Activated CD4-positive, alpha-beta T cell treated with anti-CD3 and anti-CD28 coated beads, Interleukin-10, Interleukin-2, amounts not matched to agents 100 ng/mL and 50 ng/mL, durations not matched to agents 16 hours and 8 hours (primary cell): Measurements from ENCODE around the gene SRRM1.

Source experiments
- DNase-seq: peaks from one replicate; pipeline ENCODE4 v3.0.0-alpha.2; 2020

SRRM1 gene, protein sequence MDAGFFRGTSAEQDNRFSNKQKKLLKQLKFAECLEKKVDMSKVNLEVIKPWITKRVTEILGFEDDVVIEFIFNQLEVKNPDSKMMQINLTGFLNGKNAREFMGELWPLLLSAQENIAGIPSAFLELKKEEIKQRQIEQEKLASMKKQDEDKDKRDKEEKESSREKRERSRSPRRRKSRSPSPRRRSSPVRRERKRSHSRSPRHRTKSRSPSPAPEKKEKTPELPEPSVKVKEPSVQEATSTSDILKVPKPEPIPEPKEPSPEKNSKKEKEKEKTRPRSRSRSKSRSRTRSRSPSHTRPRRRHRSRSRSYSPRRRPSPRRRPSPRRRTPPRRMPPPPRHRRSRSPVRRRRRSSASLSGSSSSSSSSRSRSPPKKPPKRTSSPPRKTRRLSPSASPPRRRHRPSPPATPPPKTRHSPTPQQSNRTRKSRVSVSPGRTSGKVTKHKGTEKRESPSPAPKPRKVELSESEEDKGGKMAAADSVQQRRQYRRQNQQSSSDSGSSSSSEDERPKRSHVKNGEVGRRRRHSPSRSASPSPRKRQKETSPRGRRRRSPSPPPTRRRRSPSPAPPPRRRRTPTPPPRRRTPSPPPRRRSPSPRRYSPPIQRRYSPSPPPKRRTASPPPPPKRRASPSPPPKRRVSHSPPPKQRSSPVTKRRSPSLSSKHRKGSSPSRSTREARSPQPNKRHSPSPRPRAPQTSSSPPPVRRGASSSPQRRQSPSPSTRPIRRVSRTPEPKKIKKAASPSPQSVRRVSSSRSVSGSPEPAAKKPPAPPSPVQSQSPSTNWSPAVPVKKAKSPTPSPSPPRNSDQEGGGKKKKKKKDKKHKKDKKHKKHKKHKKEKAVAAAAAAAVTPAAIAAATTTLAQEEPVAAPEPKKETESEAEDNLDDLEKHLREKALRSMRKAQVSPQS

GRCh38 chr1:24642481-24643362, at the start of gene SRRM1:
Gene SRRM1, plus strand, starts transcription at chr1:24643302. Its CDS starts 25 bp downstream, at chr1:24643327.
- DNase-seq, result peak; percentile 100

GRCh38 chr1:24594328-24594598, 48.8 kb upstream of the SRRM1 start:
- DNase-seq, result no peak

GRCh38 chr1:24596401-24596880, 46.7 kb upstream of the SRRM1 start:
- no peak for DNase-seq

DNA sequence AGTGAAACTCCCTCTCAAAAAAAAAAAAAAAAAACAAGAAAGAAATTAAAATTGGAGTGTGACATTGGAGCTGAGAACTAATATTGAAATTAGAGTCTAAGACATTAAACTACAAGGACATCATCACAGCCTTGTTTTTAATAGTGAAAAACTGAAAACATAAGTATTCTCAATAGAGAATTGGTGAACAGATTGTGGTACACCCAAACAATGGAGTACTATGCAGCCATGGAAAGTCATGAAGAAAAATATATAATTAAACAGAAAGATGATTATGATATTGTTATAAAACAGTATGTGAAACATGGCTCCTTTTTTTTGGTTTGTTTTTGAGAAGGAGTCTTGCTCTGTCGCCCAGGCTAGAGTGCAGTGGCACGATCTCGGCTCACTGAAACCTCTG, 43.8 kb upstream of the SRRM1 start:
- DNase-seq, result no peak

DNA sequence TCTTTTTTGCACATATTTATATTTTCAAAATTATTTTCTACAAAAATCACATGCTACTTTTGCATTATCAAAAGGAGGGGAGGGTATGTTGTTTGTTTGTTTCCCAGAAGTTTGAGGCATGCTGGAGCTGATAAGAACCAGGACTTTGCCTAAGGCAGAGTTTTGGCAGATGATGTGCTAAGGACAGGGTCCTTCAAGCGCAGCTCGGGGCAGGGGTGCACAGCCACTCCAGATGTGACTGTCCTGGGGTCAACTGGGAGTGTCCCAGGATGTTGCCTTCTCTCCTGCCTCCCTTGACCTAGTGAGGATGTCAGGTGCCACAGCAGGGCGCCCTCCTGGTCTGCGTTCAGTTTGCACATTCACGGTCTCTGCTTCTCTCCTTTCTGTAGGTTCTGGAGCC, 42.6 kb upstream of the SRRM1 start:
- DNase-seq, result no peak

- no peak for DNase-seq
Measured at GRCh38 chr1:24605534-24606295, 37.4 kb upstream of the SRRM1 start.

DNA sequence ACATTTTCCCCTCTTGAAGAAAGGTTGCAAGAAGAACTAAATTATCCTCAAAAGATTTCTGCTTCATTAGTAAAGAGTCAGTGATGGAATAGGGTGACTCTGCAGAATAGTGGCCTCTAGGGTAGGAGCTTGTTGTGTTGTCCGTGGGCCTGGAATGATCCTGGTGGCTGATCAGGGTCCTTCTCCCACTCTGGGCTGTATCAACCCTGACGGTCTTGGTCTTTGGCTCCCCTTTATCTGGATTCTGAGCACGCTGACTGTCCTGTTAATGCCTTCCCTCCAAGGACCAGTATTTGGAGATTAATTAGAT, 36.9 kb upstream of the SRRM1 start:
- DNase-seq, result no peak

DNA sequence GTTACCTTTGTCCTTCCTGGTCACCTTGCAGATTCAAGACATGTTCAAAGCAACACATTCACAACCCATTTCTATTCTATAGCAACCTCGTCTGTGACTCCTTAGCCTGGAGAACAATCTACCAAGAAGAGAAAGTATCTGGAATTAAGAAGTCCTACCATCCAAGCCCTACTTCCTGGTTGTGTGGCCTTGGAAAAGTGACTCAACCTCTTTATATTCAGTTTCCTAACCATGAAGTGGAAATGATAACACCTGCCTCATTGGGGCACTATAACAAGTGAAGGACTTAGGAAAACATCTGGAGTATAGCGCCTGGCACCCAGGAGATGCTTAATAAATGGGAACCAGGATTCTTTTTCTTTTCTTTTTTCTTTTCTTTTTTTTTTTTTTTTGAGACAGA, 36.5 kb upstream of the SRRM1 start:
- DNase-seq, result no peak

DNA sequence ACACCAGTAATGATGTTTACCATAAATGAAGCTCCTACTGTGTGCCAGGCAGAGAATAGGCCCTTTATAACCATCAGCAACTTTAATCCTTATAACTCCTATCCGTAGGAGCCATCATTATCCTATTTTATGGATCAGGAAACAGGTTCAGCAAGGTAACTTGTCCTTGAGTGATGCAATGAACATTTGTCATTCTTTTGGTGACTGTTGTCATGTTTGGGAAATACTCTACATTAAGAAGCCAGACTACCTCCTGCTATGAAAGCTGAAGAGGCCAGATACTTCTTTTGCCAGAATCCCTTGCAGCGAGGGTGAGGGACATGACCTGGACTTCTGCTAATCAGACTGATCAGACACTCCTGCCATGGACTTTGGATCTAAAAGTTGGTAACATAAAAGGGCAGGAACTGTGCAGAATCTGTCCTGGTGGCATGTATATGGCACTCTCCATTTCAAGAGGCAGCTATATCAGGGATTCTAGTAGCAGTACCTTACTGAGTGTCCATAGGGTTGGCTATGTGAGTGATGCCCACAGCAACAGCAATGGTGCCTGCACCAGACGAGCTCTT, 33.1 kb upstream of the SRRM1 start:
- no peak for DNase-seq

- DNase-seq, result no peak
Measured at GRCh38 chr1:24619376-24619775, 23.7 kb upstream of the SRRM1 start.

DNA sequence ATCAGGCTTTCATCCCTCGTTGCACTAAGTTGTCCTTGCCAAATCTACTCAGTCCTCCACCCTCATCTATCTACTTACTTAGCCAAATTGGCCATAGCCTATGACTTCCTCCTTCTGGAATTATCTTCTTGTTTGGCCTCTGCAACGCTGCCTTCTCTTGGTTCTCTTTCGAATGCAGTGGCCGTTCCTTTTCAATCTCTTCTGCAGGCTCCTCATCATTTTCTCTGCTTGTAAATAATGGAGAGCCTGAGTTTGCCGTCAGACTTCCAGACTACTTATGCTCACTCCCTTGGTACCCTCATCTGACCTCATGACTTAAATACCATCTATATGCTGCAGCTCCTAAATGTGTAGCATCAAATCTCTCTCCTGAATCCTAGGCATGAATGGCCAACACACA, 22.4 kb upstream of the SRRM1 start:
- DNase-seq, result no peak

GRCh38 chr1:24621121-24621520, 22.0 kb upstream of the SRRM1 start:
- DNase-seq, result no peak

DNA sequence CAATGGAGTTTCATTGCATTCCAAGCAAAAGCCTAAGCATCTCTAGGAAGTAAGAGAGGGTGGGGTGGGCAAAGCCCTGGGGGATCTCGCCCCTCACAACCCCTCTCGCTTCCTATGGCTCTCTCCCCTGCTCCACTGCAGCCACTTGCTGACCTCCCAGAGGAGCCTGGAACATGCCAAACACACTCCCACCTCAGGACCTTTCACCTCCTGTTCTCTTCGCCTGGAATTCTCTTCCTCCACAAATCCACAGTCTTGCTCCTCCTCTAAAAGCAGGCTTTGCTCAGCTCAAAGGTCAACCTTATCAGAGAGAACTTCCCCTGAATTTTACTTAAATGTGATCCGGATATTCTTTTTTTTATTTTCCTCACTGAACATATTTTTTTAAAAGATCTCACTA, 20.9 kb upstream of the SRRM1 start:
- DNase-seq, result no peak

GRCh38 chr1:24632832-24633175, 10.3 kb upstream of the SRRM1 start:
- DNase-seq, result no peak

DNA sequence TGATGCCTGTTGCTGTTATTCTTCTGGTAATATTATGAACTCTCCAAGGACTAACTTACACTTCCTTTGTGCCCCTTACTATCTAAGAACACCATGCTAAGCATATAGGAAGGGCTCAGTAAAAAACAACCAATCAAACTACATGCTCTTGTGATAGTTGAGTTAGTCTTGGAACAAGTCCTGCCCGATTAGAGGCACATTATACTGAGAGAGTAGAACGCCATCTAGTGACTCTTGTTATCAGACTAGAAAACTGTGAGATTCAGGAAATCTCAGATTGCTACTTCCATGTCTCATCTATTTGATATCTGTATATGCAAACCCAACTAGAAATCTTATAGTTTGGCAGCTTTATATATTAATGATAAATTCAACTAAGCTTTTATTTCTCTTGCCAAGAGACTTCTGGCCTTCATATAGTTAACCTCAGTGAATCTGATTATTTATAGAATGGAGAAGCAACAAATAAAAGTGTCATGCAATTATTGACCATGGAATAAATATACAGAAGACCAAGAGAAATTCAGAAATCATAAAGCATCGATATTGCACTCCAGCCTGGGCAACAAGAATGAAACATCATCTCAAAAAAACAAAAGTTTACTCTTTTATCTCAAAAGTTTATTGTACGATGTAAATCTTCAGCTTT, 7.8 kb upstream of the SRRM1 start:
- DNase-seq, result peak; percentile 66

DNA sequence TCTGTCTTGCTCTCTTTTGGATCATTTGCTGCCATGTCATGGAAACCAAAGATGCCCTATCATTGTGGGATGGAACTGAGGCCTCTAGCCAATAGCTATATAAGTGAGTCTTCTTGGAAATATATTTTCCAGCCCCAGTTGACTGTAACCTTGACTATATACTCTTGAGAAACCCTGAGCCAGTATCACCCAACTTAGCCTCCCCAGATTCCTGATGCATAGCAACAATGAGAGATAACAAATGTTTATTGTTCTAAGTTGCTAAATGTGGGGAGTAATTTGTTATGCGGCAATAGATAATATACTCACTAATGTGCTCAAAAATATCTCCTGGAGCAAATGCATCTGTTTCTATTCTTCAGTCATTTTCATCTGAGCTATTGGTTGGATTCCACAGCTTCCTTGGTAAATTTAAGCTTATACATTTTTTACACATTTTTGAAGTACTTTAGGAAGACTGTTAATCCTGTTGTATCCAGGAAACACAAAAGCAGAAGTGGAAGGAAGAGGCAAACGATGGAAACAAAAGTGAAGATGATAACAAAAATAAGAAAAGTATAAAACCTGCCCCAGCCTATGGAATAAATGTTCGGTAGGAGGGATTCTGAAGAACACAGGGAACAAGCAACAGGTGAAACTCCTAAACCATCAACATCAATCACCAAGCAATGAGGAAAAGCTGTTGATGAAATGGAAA, 6.3 kb upstream of the SRRM1 start:
- DNase-seq, result no peak

- peak; percentile 9 for DNase-seq
Measured at GRCh38 chr1:24639094-24639493, 4.0 kb upstream of the SRRM1 start.

- DNase-seq, result no peak
Measured at GRCh38 chr1:24639881-24640280, 3.2 kb upstream of the SRRM1 start.

GRCh38 chr1:24640288-24640687, 2.8 kb upstream of the SRRM1 start:
- DNase-seq, result no peak

DNA sequence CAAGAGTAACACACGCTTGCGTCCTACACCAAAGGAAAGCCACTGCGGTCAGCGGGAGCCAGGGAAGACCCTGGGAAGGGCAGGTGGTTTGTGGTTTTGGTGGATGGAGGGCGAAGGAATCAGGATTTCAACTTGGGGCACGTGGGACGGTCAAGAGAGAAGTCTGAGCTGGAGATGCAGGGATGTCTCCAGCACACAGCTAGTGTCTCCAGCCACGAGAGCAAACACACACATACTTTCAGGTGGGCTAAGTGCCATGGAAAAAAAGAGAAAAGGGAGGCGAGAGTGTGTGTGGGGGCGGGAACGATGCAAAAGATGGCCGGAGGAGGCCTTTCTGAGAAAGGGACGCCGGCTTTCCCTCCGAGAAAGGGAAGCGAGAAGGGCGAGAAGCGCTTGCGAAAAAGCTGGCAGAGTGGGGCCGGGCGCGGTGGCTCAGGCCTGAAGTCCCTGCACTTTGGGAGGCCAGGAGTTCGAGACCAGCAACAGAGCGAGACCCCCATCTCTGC, 1.4 kb upstream of the SRRM1 start:
- peak; percentile 40 for DNase-seq
